SU-DHL-6 (cell line): ENCODE measurements around the gene XPO5.

ENCODE experiments used
- H2AFZ ChIP-seq: fragments of 200-600 bp; sonication (generic); 2 replicates; pipeline ENCODE4 v1.6.1; 2014; ENCODE audit warnings: low read depth, mild to moderate bottlenecking, moderate library complexity, mixed read lengths, antibody characterized with exemption, low read length; ENCODE audit not compliant: severe bottlenecking
- H3F3A ChIP-seq: fragments of 200-600 bp; shearing (Covaris generic); 2 replicates; pipeline ENCODE4 v1.6.0; 2016; ENCODE audit warnings: antibody characterized with exemption, mild to moderate bottlenecking; ENCODE audit not compliant: insufficient read depth
- H3K27ac ChIP-seq: fragments of 200-600 bp; sonication (generic); 2 replicates; pipeline ENCODE4 v1.5.1; 2016; ENCODE audit warnings: low read depth, mild to moderate bottlenecking, low read length, moderate library complexity, mixed read lengths
- H3K27me3 ChIP-seq: fragments of 200-600 bp; sonication (generic), shearing (Covaris generic); 2 replicates; pipeline ENCODE4 v1.6.0; 2014; ENCODE audit warnings: mild to moderate bottlenecking, low read length
- H3K36me3 ChIP-seq: fragments of 200-600 bp; sonication (generic); 2 replicates; pipeline ENCODE4 v1.6.1; 2014; ENCODE audit warnings: mild to moderate bottlenecking, low read length, mixed read lengths
- H3K4me2 ChIP-seq: fragments of 300-600, 200-600 bp; shearing (Covaris generic), sonication (generic); 2 replicates; pipeline ENCODE4 v1.6.0; 2014; ENCODE audit warnings: low read length, low read depth, mild to moderate bottlenecking; ENCODE audit not compliant: poor library complexity, severe bottlenecking
- H3K4me3 ChIP-seq: fragments of 200-600 bp; sonication (generic); 2 replicates; pipeline ENCODE4 v1.5.1; 2014; ENCODE audit warnings: antibody characterized with exemption, low read length, mild to moderate bottlenecking, mixed read lengths; ENCODE audit not compliant: insufficient read depth, poor library complexity, severe bottlenecking
- H3K79me2 ChIP-seq: fragments of 200-600 bp; sonication (generic); 2 replicates; pipeline ENCODE4 v1.6.1; 2014; ENCODE audit warnings: mild to moderate bottlenecking, low read length, moderate library complexity; ENCODE audit not compliant: insufficient read depth
- H3K9ac ChIP-seq: fragments of 200-600 bp; sonication (generic); 2 replicates; pipeline ENCODE4 v1.7.0; 2014; ENCODE audit warnings: mild to moderate bottlenecking, low read length
- H3K9me2 ChIP-seq: fragments of 200-600 bp; sonication (generic); replicated peaks from 2 replicates; pipeline ENCODE4 v1.6.1; 2014; ENCODE audit warnings: low read length; ENCODE audit not compliant: insufficient read depth
- H3K9me3 ChIP-seq: fragments of 200-600 bp; sonication (generic); 2 replicates; pipeline ENCODE4 v1.6.1; 2014; ENCODE audit warnings: low read length, mixed read lengths; ENCODE audit not compliant: insufficient read depth
- H4K20me1 ChIP-seq: fragments of 200-600 bp; sonication (generic); 2 replicates; pipeline ENCODE4 v1.6.1; 2014; ENCODE audit warnings: low read depth, mild to moderate bottlenecking, antibody characterized with exemption, low read length, moderate library complexity, mixed read lengths
- EZH2phosphoT487 ChIP-seq: fragments of 200-600 bp; sonication (generic), shearing (Covaris generic); conservative IDR thresholded peaks from 2 replicates; pipeline ENCODE4 v1.6.1; 2018; ENCODE audit warnings: mild to moderate bottlenecking, antibody characterized with exemption, low read length, moderate library complexity, mixed read lengths
- TF ChIP-seq, protein P1 (sequence below): fragments of 200-600 bp; sonication (generic); IDR thresholded peaks from one replicate; pipeline ENCODE4 v1.5.1; 2017; ENCODE audit warnings: antibody characterized with exemption, mild to moderate bottlenecking, low read length, moderate library complexity; ENCODE audit not compliant: insufficient read depth, poor library complexity, severe bottlenecking

XPO5 gene

DNA sequence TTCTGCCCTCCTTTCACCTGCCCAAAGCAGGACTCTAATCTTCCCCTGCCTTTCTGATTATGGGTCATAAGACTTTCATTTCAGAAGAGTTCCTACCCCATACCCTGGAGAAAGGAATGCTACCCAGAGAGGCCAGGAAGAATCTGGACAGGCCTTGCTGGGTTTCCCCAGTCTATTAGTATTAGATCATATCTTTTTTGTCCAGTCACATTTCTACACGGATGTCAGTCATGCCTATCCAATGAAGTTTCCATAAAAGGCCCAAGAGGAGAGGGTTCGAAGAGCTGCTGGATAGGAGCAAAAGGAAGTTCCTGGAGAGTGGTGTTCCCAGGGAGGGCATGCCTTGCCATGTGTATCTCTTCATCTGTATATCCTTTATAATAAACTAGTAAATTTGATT, 3.3 kb upstream of the XPO5 start:
- H3K9me2 ChIP-seq, result no peaks in the 10 kb centered on the region
- peaks cover 20% of the 10 kb centered on the region for H4K20me1 ChIP-seq
- no peaks in the 10 kb centered on the region for H3K27me3 ChIP-seq
- H3K79me2 ChIP-seq, result peaks cover 67% of the 10 kb centered on the region
- peaks cover 35% of the 10 kb centered on the region for H3K36me3 ChIP-seq
- H3K9me3 ChIP-seq, result no peaks in the 10 kb centered on the region
- H2AFZ ChIP-seq, result no peak overlapping the region
- TF ChIP-seq, protein P1, sequence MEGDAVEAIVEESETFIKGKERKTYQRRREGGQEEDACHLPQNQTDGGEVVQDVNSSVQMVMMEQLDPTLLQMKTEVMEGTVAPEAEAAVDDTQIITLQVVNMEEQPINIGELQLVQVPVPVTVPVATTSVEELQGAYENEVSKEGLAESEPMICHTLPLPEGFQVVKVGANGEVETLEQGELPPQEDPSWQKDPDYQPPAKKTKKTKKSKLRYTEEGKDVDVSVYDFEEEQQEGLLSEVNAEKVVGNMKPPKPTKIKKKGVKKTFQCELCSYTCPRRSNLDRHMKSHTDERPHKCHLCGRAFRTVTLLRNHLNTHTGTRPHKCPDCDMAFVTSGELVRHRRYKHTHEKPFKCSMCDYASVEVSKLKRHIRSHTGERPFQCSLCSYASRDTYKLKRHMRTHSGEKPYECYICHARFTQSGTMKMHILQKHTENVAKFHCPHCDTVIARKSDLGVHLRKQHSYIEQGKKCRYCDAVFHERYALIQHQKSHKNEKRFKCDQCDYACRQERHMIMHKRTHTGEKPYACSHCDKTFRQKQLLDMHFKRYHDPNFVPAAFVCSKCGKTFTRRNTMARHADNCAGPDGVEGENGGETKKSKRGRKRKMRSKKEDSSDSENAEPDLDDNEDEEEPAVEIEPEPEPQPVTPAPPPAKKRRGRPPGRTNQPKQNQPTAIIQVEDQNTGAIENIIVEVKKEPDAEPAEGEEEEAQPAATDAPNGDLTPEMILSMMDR, result no peak
- no peak for TF ChIP-seq EZH2phosphoT487
- H3K27ac ChIP-seq, result no peak overlapping the region
- peak overlapping the region; percentile 60 for H3K4me2 ChIP-seq
- H3K4me3 ChIP-seq, result no peak overlapping the region
- no peak overlapping the region for H3K9ac ChIP-seq
- H3F3A ChIP-seq, result peaks cover 32% of the 10 kb centered on the region

DNA sequence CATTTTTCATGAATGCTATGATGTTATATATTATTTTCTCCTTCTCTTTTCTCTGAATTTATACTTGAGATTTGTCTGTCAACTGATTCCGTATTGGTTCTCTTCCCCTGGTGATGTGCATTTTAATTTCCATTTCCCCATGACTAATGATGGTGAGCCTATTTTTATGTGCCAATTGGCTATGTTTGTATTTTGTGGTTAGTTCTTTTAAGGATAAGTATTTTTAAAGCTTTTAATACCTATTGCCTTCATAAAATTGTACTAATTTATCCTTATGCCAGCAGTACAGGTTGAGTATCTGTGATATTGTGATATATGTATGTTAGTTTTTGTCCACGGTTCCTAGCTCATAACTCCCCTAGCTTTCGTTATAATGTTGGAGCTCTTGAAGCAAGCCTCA, 2.9 kb upstream of the XPO5 start:
- peak overlapping the region; percentile 60 for H3K4me2 ChIP-seq
- peak overlapping the region; percentile 72 for H3K4me3 ChIP-seq
- H3K9ac ChIP-seq, result peak overlapping the region; percentile 85; the same call in 1 of the 2 replicates
- H3K79me2 ChIP-seq, result peaks cover 71% of the 10 kb centered on the region
- H3F3A ChIP-seq, result peaks cover 29% of the 10 kb centered on the region
- TF ChIP-seq, protein P1, result no peak
- no peak for TF ChIP-seq EZH2phosphoT487
- peaks cover 31% of the 10 kb centered on the region for H3K36me3 ChIP-seq
- H3K27ac ChIP-seq, result peak overlapping the region; percentile 24; the same call in 1 of the 2 replicates
- H3K9me3 ChIP-seq, result no peaks in the 10 kb centered on the region
- H4K20me1 ChIP-seq, result peaks cover 20% of the 10 kb centered on the region
- no peak overlapping the region for H2AFZ ChIP-seq
- no peaks in the 10 kb centered on the region for H3K27me3 ChIP-seq
- H3K9me2 ChIP-seq, result no peaks in the 10 kb centered on the region

DNA sequence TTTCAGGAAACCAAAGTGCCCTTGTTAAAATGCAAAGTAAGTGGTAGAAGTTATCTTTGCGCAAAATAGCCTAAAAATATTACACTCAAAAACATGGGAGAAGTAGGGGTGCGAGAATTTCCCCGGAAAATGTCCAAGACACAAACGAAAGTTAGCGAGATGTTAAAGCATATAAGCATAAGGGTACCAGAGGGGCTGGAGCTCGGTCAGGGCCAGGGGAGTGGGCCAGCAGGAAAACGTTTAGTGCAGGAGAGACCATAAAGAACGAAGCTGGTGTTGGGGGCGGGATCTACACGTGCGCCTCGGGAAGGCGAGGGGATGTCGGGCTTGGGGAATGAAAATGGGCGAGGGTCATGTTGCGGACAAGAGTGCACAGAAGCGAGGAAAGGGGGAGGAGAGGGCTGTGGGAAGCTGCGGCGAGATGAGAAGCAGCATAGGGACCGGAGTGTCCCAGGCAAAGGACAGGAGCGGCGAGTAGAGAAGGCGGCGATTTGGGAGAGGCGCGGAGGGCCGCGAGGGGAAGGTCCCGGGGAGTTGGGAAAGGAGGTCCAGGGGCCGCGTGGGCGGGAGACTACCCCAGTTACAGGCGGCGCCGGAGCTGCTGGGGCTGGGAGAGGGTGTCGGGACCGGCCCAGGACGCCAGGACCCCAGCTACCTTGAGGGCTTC, 600 bp downstream of the XPO5 start:
- Histone ChIP-seq H4K20me1 (peaks cover 13% of the 10 kb centered on the region), H3K9me2 (no peaks in the 10 kb centered on the region), H3K79me2 (peaks cover 74% of the 10 kb centered on the region), H3K4me3 (peak overlapping the region; percentile 72), H3K4me2 (peak overlapping the region; percentile 77), H3K9ac (peak overlapping the region; percentile 85), H3K9me3 (no peaks in the 10 kb centered on the region), H3F3A (peaks cover 37% of the 10 kb centered on the region), H3K36me3 (peaks cover 46% of the 10 kb centered on the region), H3K27me3 (no peaks in the 10 kb centered on the region), H3K27ac (peak overlapping the region; percentile 84), H2AFZ (peak overlapping the region; percentile 63)
- no peak for TF ChIP-seq EZH2phosphoT487
- TF ChIP-seq, protein P1, result no peak
